Renal cortex interstitium (tissue), 11 donors: Measurements from ENCODE around the gene TESK2. TPM values are rescaled to one million over a fixed set of nuclear protein-coding genes. Genes with fewer than 3 reads are reported as not detected.
"Not testable (repeated sequence)": the region's sequence is repeated elsewhere in the genome, so short reads cannot be mapped to it uniquely, and the experiment has no call there.

ENCODE experiments used
- DNase-seq, 11 donors: peaks; one replicate each; pipeline ENCODE4 v3.0.0-alpha.2; 2013; ENCODE audit warnings: low read depth in 9 of 11, low spot score in 4 of 11; ENCODE audit errors: extremely low read depth in 1 of 11
- polyA plus RNA-seq, 3 donors: library from polyadenylated mRNA; unstranded; fragments of 120-200 nt; gene quantifications; one replicate each; pipeline ENCODE4 v1.2.1, GENCODE V29; 2013; ENCODE audit not compliant: insufficient read length in 3 of 3

The TESK2 gene
- polyA plus RNA-seq, 3 donors = 6.4 to 8.1 (median 7.3) TPM

- DNase-seq = no peak
Measured at GRCh38 chr1:45488666-45489377, 2.1 kb downstream of the TESK2 start.

- no peak for DNase-seq
Measured at GRCh38 chr1:45485949-45486348, 5.0 kb downstream of the TESK2 start.

GRCh38 chr1:45479039-45479748 is 11.8 kb downstream of the TESK2 start:
- no peak for DNase-seq

GRCh38 chr1:45478121-45478814 is 12.7 kb downstream of the TESK2 start:
- DNase-seq = no peak

GRCh38 chr1:45477646-45478045 is 13.3 kb downstream of the TESK2 start:
- DNase-seq = no peak

- not testable (repeated sequence) for DNase-seq
Measured at GRCh38 chr1:45474194-45474593, 16.8 kb downstream of the TESK2 start.

DNA sequence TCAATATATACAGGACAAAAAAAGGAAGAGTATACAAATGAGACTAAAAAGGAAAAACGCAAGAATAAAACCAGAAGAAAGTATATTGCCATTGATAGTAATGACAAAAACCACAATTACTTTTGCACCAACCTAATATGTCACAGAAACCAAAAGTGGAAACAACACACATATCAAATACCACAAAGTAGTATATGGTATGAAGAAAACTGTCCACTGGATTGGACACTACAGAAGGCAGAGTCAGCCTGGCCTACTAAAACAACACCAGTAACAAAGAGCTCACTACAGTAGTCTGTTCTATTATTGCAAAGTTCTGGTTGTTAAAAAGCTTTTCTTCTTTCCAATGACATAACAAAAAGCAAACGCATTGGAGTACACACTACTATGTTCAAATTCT is 17.7 kb downstream of the TESK2 start:
- no peak for DNase-seq

DNA sequence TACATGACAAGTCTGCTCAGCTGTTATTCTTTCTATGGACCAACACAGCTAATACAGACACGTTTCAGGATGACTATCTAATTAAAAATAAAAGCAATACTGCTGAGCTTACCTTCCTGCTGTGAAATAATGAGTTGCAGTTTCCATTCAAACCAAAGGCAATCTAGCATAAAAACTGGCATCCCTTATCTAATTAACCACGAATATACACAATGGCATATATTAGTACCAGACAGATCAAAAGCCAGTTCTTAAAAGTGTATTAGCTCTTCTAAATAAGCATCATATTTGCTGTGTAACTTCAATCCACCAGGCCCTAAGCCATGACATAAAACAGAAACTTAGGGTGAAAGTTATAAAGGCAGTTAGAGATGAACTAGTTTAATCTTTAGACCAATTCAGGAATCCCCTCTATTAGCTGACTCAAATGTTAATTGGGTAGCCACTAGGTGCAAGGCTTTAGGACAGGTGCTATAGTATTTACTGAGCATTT is 20.6 kb downstream of the TESK2 start:
- no peak for DNase-seq

- not testable (repeated sequence) for DNase-seq
Measured at GRCh38 chr1:45467353-45467752, 23.6 kb downstream of the TESK2 start.

DNA sequence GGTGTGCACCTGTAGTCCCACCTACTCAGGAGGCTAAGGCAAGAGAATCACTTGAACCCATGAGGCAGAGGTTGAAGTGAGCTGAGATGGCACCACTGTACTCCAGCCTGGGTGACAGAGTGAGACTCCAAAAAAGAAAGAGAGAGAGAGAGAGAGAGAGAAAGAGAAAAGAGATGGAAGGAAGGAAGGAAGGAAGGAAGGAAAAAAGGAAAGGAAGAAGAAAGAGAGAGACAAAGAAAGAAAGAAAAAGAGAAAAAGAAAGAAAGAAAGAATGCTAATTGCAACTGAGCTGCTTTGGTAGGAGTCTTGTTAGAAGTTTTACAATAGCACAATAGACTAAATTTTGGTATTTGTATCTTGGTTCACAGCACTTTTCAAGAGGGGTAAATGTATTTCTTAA is 25.7 kb downstream of the TESK2 start:
- no peak for DNase-seq

DNA sequence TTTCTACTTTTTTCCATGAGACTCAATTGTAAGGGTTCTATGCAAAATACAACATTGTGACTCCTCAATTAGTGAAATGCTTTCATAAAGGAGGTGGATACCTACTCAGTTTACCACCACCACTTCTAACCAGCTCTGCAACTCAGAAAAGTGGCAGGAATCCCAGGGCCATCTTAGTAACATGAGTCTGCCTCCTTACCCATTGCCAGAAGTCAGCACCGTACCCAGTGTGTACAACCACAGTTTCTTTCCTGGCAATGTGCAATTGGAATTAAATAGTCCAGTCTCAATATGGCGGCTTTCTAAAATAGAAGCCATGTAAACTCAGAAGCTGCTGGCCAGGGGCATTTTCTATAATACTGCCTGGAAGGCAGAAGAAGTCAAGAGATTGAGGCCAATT is 32.1 kb downstream of the TESK2 start:
- DNase-seq = no peak

DNA sequence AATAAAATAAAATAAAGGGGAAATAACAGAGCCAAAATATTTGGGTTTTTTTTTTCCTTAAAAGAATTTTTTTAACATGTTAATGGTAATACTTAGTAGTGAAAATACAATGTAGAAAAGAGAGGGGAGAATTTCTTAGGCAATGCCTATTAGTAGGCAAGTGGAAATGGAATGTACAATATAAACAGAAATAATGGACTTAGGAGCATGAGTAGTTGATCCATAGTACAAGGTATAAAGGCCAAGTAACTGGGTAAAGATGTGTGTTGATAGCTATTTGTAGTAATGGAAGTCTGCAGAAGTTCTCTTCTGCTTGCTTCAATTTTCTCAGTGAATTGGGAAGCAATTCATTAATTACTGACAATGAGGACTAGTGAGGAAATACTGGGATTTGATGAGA is 34.4 kb downstream of the TESK2 start:
- no peak for DNase-seq

- no peak for DNase-seq
Measured at GRCh38 chr1:45455162-45455561, 35.8 kb downstream of the TESK2 start.

- no peak for DNase-seq
Measured at GRCh38 chr1:45454464-45454863, 36.5 kb downstream of the TESK2 start.

GRCh38 chr1:45452503-45452902 is 38.5 kb downstream of the TESK2 start:
- DNase-seq = no peak

- DNase-seq = no peak
Measured at GRCh38 chr1:45448357-45448756, 42.6 kb downstream of the TESK2 start.

DNA sequence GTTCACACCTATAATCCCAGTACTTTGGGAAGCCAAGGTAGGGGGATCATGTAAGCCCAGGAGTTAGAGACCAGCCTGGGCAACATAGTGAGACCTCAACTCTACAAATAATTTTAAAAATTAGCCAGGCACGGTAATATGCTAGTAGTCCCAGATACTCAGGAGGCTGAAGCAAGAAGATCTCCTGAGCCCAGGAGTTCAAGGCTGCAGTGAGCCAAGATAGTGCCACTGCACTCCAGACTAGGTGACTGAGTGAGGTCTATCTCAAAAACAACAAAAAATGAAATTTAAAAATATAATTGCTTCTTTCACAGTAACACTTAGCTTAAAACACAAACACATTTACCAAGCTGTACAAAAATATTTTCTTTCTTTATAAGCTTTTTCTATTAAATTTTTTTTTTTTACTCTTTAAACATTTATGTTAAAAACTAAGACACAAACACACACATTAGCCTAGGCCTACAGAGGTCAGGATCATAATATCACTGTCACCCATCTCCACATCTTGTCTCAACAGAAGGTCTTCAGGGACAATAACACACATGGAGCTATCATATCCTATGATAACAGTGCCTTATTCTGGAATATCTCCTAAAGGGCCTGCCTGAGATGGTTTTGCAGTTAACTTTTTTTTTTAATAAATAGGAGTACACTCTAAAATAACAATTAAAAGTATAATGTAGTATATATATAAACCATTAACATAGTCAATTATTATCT is 43.9 kb downstream of the TESK2 start:
- no peak for DNase-seq

DNA sequence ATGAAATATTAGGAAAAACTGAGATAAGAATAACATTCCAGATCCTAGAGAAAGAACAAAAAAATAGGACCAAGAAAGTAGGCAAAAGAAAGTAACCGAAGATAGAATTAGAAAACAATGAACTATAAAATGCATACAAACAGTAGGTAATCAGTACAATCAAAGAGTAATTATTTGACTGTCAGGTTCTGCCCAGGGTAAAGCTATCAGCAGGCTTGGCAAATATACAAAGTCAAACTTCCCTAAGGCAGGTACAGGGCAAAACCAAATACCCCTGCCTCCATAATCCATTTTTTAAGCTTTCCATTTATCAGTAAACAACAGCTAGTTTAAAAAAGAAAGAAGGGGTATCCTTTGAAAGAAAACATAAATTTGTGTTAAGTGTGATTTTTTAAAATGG is 44.4 kb downstream of the TESK2 start:
- no peak for DNase-seq

- DNase-seq = no peak
Measured at GRCh38 chr1:45444609-45445131, 46.3 kb downstream of the TESK2 start.
